B cell (primary cell): ENCODE data around the gene KCNJ5. TPM values are rescaled to one million over a fixed set of nuclear protein-coding genes. Genes with fewer than 3 reads are reported as not detected.

Experiments used
- ATAC-seq: fragments of 200-7000 bp; cut with Tn5 transposase; one replicate; pipeline ENCODE4 v1.10.0; 2021; ENCODE audit warnings: low read depth, mild to moderate bottlenecking, moderate number of reproducible peaks, moderate library complexity
- CTCF ChIA-PET: fragments of 350-600 bp; sonication (Branson Sonifier 250); formaldehyde crosslinking; loops from one replicate; lab custom pipeline; 2021; ENCODE audit warnings: antibody characterized with exemption, inconsistent platforms; lab: Charles Lee
- POLR2A ChIA-PET: fragments of 350-600 bp; sonication (Branson Sonifier 250); formaldehyde crosslinking; loops from one replicate; lab custom pipeline; 2021; ENCODE audit warnings: antibody characterized with exemption; lab: Charles Lee
- DNase-seq: peaks from one replicate; pipeline ENCODE4 v3.0.0; 2013
- H2AFZ ChIP-seq: 2 replicates; pipeline ENCODE4 v1.6.1; 2012; ENCODE audit warnings: mild to moderate bottlenecking, low read depth, low read length; ENCODE audit not compliant: insufficient read depth, poor library complexity, severe bottlenecking
- H3K27ac ChIP-seq, 2 donors: 1 replicate in 1 of 2; 2 replicates in 1 of 2; pipeline ENCODE4 v1.5.1; 2012 to 2013; ENCODE audit warnings: low read length in 2 of 2, mild to moderate bottlenecking in 2 of 2, moderate library complexity in 1 of 2
- H3K27me3 ChIP-seq, 4 experiments: fragments of 200-600 bp in 1 of 4; sonication (generic) in 1 of 4; replicated peaks in 1 of 4; 1 replicate in 2 of 4; 2 replicates in 2 of 4; pipeline versions ENCODE4 v1.6.1 to v1.7.0; 2013 to 2016; ENCODE audit warnings: low read length in 3 of 4, mild to moderate bottlenecking in 2 of 4, mixed read lengths in 1 of 4, moderate library complexity in 1 of 4; ENCODE audit not compliant: insufficient read depth in 4 of 4, control insufficient read depth in 3 of 4; ENCODE audit errors: control extremely low read depth in 1 of 4
- H3K36me3 ChIP-seq, 2 experiments: replicated peaks in 1 of 2; 1 replicate in 1 of 2; 2 replicates in 1 of 2; pipeline versions ENCODE4 v1.6.1 to v1.7.1; 2013; ENCODE audit warnings: low read length in 1 of 2; ENCODE audit not compliant: insufficient read depth in 2 of 2, control insufficient read depth in 1 of 2; ENCODE audit errors: control extremely low read depth in 1 of 2, extremely low read depth in 1 of 2
- H3K4me1 ChIP-seq, 2 donors: fragments of 200-600 bp in 1 of 2; sonication (generic) in 1 of 2; 1 replicate in 1 of 2; 2 replicates in 1 of 2; pipeline versions ENCODE4 v1.5.1 to v1.6.1; 2013 to 2017; ENCODE audit warnings: low read length in 2 of 2; ENCODE audit not compliant: control insufficient read depth in 2 of 2, insufficient read depth in 2 of 2
- H3K4me2 ChIP-seq: replicated peaks from 2 replicates; pipeline ENCODE3; 2012; ENCODE audit warnings: mild to moderate bottlenecking, low read depth, low read length; ENCODE audit not compliant: poor library complexity, severe bottlenecking
- H3K4me3 ChIP-seq, 5 experiments: fragments of 200-600 bp in 1 of 5; sonication (generic) in 1 of 5; 1 replicate in 3 of 5; 2 replicates in 2 of 5; pipeline versions ENCODE4 v1.5.1 to v1.7.0; 2011 to 2016; ENCODE audit warnings: low read length in 4 of 5, mild to moderate bottlenecking in 4 of 5, low read depth in 2 of 5, control low read depth in 1 of 5, moderate library complexity in 1 of 5; ENCODE audit not compliant: insufficient read depth in 1 of 5; ENCODE audit errors: control extremely low read depth in 1 of 5, extremely low read depth in 1 of 5
- H3K79me2 ChIP-seq: fragments of 200-600 bp; sonication (generic); one replicate; pipeline ENCODE4 v1.6.0; 2016; ENCODE audit warnings: low read length; ENCODE audit not compliant: control insufficient read depth, insufficient read depth
- H3K9ac ChIP-seq: fragments of 200-600 bp; sonication (generic); 2 replicates; pipeline ENCODE4 v1.6.1; 2017; ENCODE audit warnings: mild to moderate bottlenecking, low read length, moderate library complexity
- H3K9me3 ChIP-seq, 3 donors: one replicate each; pipeline versions ENCODE4 v1.6.1 to v1.7.1; 2013; ENCODE audit warnings: low read length in 2 of 3; ENCODE audit not compliant: control insufficient read depth in 2 of 3, insufficient read depth in 1 of 3; ENCODE audit errors: control extremely low read depth in 1 of 3
- H4K20me1 ChIP-seq: 2 replicates; pipeline ENCODE4 v1.6.0; 2012; ENCODE audit warnings: mild to moderate bottlenecking, low read length; ENCODE audit not compliant: insufficient read depth, control insufficient read depth, poor library complexity, severe bottlenecking
- H3K27ac Mint-ChIP-seq: one replicate; pipeline ENCODE4 v1.8.0; 2021; ENCODE audit warnings: mixed read lengths
- H3K27me3 Mint-ChIP-seq: one replicate; pipeline ENCODE4 v1.8.0; 2021; ENCODE audit warnings: mixed read lengths
- H3K4me1 Mint-ChIP-seq: one replicate; pipeline ENCODE4 v1.8.0; 2021; ENCODE audit warnings: mixed read lengths
- H3K4me3 Mint-ChIP-seq: one replicate; pipeline ENCODE4 v1.8.0; 2021; ENCODE audit warnings: mixed read lengths
- H3K9me3 Mint-ChIP-seq: one replicate; pipeline ENCODE4 v1.8.0; 2022; ENCODE audit warnings: mixed read lengths; ENCODE audit not compliant: insufficient read depth
- EZH2 ChIP-seq: IDR thresholded peaks from 2 replicates; pipeline ENCODE4 v1.6.1; 2012; ENCODE audit warnings: borderline replicate concordance, low read depth, mild to moderate bottlenecking, moderate library complexity, low read length; ENCODE audit not compliant: insufficient read depth, poor library complexity, severe bottlenecking
- WGBS: methylation state at CpG from one replicate; pipeline ENCODE4 v1.1.5; 2013; ENCODE audit warnings: missing lambda C conversion rate; ENCODE audit not compliant: insufficient coverage; 5-methylcytosine and 5-hydroxymethylcytosine counted together
- intact Hi-C: fragments of 100-400 bp; cut with micrococcal nuclease; formaldehyde crosslinking; loops from one replicate; pipeline ENCODE4 v1.10.0; 2022
- polyA plus RNA-seq: library from polyadenylated mRNA; depleted of rRNA; stranded (reverse); fragments of >200 nt; gene quantifications from 2 replicates; pipeline ENCODE4 v1.2.3, GENCODE V29; 2012
- total RNA-seq, 2 donors: library from RNA; stranded (reverse); fragments of 120-200 nt in 1 of 2; gene quantifications; 1 replicate in 1 of 2; 2 replicates in 1 of 2; pipeline versions ENCODE4 v1.2.3 to v1.2.4, GENCODE V29; 2013 to 2022
- TF ChIP-seq, protein P1 (sequence below): fragments of 200-600 bp; IDR thresholded peaks from one replicate; pipeline ENCODE4 v1.8.0; 2022; ENCODE audit warnings: antibody characterized with exemption, mild to moderate bottlenecking

The KCNJ5 gene
- total and polyA plus RNA-seq, 2 donors (not counting 1 experiment from before 2014, with no cell fraction given): 0.01 TPM; not detected in 1

- H3K9ac ChIP-seq: no peak overlapping the region
- H3K4me1 Mint-ChIP-seq: no peaks in the 10 kb centered on the region
- TF ChIP-seq EZH2: no peak
- TF ChIP-seq, protein P1, sequence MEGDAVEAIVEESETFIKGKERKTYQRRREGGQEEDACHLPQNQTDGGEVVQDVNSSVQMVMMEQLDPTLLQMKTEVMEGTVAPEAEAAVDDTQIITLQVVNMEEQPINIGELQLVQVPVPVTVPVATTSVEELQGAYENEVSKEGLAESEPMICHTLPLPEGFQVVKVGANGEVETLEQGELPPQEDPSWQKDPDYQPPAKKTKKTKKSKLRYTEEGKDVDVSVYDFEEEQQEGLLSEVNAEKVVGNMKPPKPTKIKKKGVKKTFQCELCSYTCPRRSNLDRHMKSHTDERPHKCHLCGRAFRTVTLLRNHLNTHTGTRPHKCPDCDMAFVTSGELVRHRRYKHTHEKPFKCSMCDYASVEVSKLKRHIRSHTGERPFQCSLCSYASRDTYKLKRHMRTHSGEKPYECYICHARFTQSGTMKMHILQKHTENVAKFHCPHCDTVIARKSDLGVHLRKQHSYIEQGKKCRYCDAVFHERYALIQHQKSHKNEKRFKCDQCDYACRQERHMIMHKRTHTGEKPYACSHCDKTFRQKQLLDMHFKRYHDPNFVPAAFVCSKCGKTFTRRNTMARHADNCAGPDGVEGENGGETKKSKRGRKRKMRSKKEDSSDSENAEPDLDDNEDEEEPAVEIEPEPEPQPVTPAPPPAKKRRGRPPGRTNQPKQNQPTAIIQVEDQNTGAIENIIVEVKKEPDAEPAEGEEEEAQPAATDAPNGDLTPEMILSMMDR: no peak
- intact Hi-C loops: no loop called here
- no peaks in the 10 kb centered on the region for H3K4me1 ChIP-seq
- DNase-seq: no peak
- H3K9me3 Mint-ChIP-seq: no peaks in the 10 kb centered on the region
- ChIA-PET CTCF (interaction anchor here (1.0 to 4.6 kb wide), 7 partner anchors 11 to 722 kb away, joined by 3 to 41 read pairs (median 5); no protein-coding TSS in a partner anchor), POLR2A (no interaction called here)
- H3K27me3 ChIP-seq: peaks cover 0 to 42% (median 24%) of the 10 kb centered on the region in 4 experiments
- no peaks in the 10 kb centered on the region for H3K9me3 ChIP-seq
- H4K20me1 ChIP-seq: no peaks in the 10 kb centered on the region
- H3K4me3 ChIP-seq: no peak overlapping the region
- H3K27me3 Mint-ChIP-seq: peaks cover 70% of the 10 kb centered on the region
- H3K4me3 Mint-ChIP-seq: no peak overlapping the region
- H3K4me2 ChIP-seq: no peak overlapping the region
- WGBS: 93% methylated on average over 4 of the region's 8 CpGs
- H3K27ac Mint-ChIP-seq: no peak overlapping the region
- no peak for ATAC-seq
- no peaks in the 10 kb centered on the region for H3K36me3 ChIP-seq
- H2AFZ ChIP-seq: no peak overlapping the region
- H3K27ac ChIP-seq: no peak overlapping the region
- H3K79me2 ChIP-seq: no peaks in the 10 kb centered on the region
These were observed 9.9 kb upstream of the KCNJ5 start for GRCh38 chr11:128881221-128881620.

DNA sequence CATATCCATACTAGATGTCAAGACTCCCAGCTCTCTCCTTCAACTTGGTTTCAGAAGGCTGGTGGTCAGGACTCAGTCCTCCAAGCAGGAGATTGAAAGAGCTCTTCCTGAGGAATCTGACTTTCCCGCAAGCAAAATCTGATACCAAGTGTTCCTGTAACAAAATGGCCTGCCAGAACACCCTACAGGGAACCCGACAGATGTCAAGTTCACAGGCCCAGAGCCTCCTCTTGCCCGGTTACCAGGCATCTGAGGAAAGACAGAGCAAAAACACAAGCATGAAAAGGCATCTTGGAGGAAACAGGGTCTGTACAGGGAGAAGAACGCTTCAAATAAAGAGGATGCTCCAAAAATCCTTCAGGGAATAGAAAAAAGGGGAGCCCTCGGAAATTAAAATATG lies 8.7 kb upstream of the KCNJ5 start:
- Mint-ChIP-seq H3K27ac (no peak overlapping the region), H3K9me3 (no peaks in the 10 kb centered on the region), H3K4me3 (no peak overlapping the region), H3K4me1 (no peaks in the 10 kb centered on the region), H3K27me3 (peaks cover 73% of the 10 kb centered on the region)
- H3K36me3 ChIP-seq: no peaks in the 10 kb centered on the region
- ChIA-PET POLR2A (no interaction called here), CTCF (interaction anchor here (0.7 to 4.6 kb wide), 7 partner anchors 10 to 78 kb away, joined by 3 to 41 read pairs (median 5); no protein-coding TSS in a partner anchor)
- no peaks in the 10 kb centered on the region for H3K4me1 ChIP-seq
- H3K9me3 ChIP-seq: no peaks in the 10 kb centered on the region
- TF ChIP-seq, protein P1: no peak
- no peak for TF ChIP-seq EZH2
- WGBS: 89% methylated on average over 4 of the region's 5 CpGs
- ATAC-seq (no peak), DNase-seq (no peak)
- no peak overlapping the region for H2AFZ ChIP-seq
- H4K20me1 ChIP-seq: no peaks in the 10 kb centered on the region
- no peak overlapping the region for H3K4me3 ChIP-seq
- H3K27ac ChIP-seq: no peak overlapping the region
- H3K9ac ChIP-seq: no peak overlapping the region
- intact Hi-C loops: no loop called here
- no peaks in the 10 kb centered on the region for H3K79me2 ChIP-seq
- H3K4me2 ChIP-seq: no peak overlapping the region
- peaks cover 0 to 54% (median 31%) of the 10 kb centered on the region in 4 experiments for H3K27me3 ChIP-seq
